M059J (cell line): ENCODE results near the gene TNN. TPM values are rescaled to one million over a fixed set of nuclear protein-coding genes. Genes with fewer than 3 reads are reported as not detected.
"Not testable (repeated sequence)": the region's sequence is repeated elsewhere in the genome, so short reads cannot be mapped to it uniquely, and the experiment has no call there.

Experiments used
- DNase-seq: peaks from one replicate; pipeline ENCODE4 v3.0.0-alpha.2; 2012; ENCODE audit warnings: low read depth
- total RNA-seq: library from RNA; depleted of rRNA; stranded (reverse); fragments of >200 nt; shearing (Covaris generic); gene quantifications from 2 replicates; pipeline ENCODE4 v1.2.3, GENCODE V29; 2014; rRNA removed

TNN gene
- total RNA-seq = not detected in 2 replicates

- DNase-seq = no peak
Measured at GRCh38 chr1:175067362-175068106, at the start of gene TNN. TSS of gene TNN (plus strand) at chr1:175067833. CDS start at chr1:175077419, 9,586 bp downstream.

- no peak for DNase-seq
Measured at GRCh38 chr1:175019524-175019923, 48.1 kb upstream of the TNN start.

GRCh38 chr1:175023043-175023921, 44.4 kb upstream of the TNN start, which contains the start of gene MRPS14:
TSS of gene MRPS14 (minus strand) at chr1:175023425. CDS start at chr1:175023408, 17 bp downstream.
- peak; percentile 97 for DNase-seq

- not testable (repeated sequence) for DNase-seq
Measured at GRCh38 chr1:175023922-175024242, 43.8 kb upstream of the TNN start.

GRCh38 chr1:175024773-175025172, 42.9 kb upstream of the TNN start:
- no peak for DNase-seq

GRCh38 chr1:175033953-175034352, 33.7 kb upstream of the TNN start:
- no peak for DNase-seq

- no peak for DNase-seq
Measured at GRCh38 chr1:175034775-175035174, 32.9 kb upstream of the TNN start.

- no peak for DNase-seq
Measured at GRCh38 chr1:175035865-175036264, 31.8 kb upstream of the TNN start.

GRCh38 chr1:175036476-175036875, 31.2 kb upstream of the TNN start:
- no peak for DNase-seq

GRCh38 chr1:175037416-175037815, 30.2 kb upstream of the TNN start:
- DNase-seq = no peak

GRCh38 chr1:175040324-175040879, 27.2 kb upstream of the TNN start:
- DNase-seq = no peak

- no peak for DNase-seq
Measured at GRCh38 chr1:175042650-175043049, 25.0 kb upstream of the TNN start.

GRCh38 chr1:175043824-175044223, 23.8 kb upstream of the TNN start:
- no peak for DNase-seq

GRCh38 chr1:175044591-175044990, 23.0 kb upstream of the TNN start:
- not testable (repeated sequence) for DNase-seq

GRCh38 chr1:175045097-175045496, 22.5 kb upstream of the TNN start:
- no peak for DNase-seq

- DNase-seq = no peak
Measured at GRCh38 chr1:175045519-175045918, 22.1 kb upstream of the TNN start.

- no peak for DNase-seq
Measured at GRCh38 chr1:175050992-175051391, 16.6 kb upstream of the TNN start.

- no peak for DNase-seq
Measured at GRCh38 chr1:175054736-175055135, 12.9 kb upstream of the TNN start.

GRCh38 chr1:175062339-175062738, 5.3 kb upstream of the TNN start:
- no peak for DNase-seq

GRCh38 chr1:175062858-175063257, 4.8 kb upstream of the TNN start:
- DNase-seq = no peak

GRCh38 chr1:175070818-175071217, 3.2 kb downstream of the TNN start:
- no peak for DNase-seq

- no peak for DNase-seq
Measured at GRCh38 chr1:175071276-175071943, 3.8 kb downstream of the TNN start.
